ENCODE data around the gene MOG. TPM values are rescaled to one million over a fixed set of nuclear protein-coding genes. Genes with fewer than 3 reads are reported as not detected.

The MOG gene
- total RNA-seq, 1 donor from 2014 or later = 14.7 TPM

DNA sequence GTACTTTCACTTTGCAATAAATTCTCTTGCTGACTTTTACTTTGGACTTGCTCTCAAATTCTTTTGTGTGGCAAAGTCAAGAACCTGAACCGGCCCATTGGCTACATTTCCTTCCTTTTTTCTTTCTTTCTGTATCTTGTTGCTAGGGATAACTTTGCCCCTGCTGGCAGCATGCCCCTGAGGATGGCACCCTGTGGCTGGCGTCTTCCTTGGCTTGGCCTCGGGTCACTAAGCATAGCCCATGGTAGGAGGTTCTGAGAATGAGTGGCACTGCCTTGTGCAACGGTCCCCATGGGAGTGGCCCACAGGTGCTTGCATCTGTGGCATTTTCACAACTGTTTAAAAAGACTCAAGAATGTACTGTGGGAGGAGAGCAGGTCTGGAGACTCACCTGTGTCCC lies 52.3 kb downstream of the MOG start:
- H3K4me3 ChIP-seq = no peak overlapping the region
- no peaks in the 10 kb centered on the region for H3K4me1 ChIP-seq
- H3K27ac ChIP-seq (replicated peaks) = no peak overlapping the region
- peaks cover 16% of the 10 kb centered on the region for H3K27me3 ChIP-seq (ENCODE audit: low read depth)
- H3K9me3 ChIP-seq (replicated peaks) = no peaks in the 10 kb centered on the region
- TF ChIP-seq, protein P1, sequence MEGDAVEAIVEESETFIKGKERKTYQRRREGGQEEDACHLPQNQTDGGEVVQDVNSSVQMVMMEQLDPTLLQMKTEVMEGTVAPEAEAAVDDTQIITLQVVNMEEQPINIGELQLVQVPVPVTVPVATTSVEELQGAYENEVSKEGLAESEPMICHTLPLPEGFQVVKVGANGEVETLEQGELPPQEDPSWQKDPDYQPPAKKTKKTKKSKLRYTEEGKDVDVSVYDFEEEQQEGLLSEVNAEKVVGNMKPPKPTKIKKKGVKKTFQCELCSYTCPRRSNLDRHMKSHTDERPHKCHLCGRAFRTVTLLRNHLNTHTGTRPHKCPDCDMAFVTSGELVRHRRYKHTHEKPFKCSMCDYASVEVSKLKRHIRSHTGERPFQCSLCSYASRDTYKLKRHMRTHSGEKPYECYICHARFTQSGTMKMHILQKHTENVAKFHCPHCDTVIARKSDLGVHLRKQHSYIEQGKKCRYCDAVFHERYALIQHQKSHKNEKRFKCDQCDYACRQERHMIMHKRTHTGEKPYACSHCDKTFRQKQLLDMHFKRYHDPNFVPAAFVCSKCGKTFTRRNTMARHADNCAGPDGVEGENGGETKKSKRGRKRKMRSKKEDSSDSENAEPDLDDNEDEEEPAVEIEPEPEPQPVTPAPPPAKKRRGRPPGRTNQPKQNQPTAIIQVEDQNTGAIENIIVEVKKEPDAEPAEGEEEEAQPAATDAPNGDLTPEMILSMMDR (IDR thresholded peaks at IDR 0.05; ENCODE audit: borderline replicate concordance) = no peak
- no peak for DNase-seq
- no peaks in the 10 kb centered on the region for H3K36me3 ChIP-seq
- intact Hi-C loops (cut with micrococcal nuclease) = loop anchor here (5.0 kb wide), 1 partner anchor 123 kb away; no protein-coding TSS in a partner anchor

GRCh38 chr6:29710281-29710941 lies 53.5 kb downstream of the MOG start:
- intact Hi-C loops (cut with micrococcal nuclease) = no loop called here
- TF ChIP-seq, protein P1 (IDR thresholded peaks at IDR 0.05; ENCODE audit: borderline replicate concordance) = no peak
- Histone ChIP-seq H3K4me3 (no peak overlapping the region), H3K36me3 (no peaks in the 10 kb centered on the region), H3K9me3 (replicated peaks) (no peaks in the 10 kb centered on the region), H3K27me3 (ENCODE audit: low read depth) (peaks cover 16% of the 10 kb centered on the region), H3K27ac (replicated peaks) (no peak overlapping the region), H3K4me1 (no peaks in the 10 kb centered on the region)
- no peak for DNase-seq

- Histone ChIP-seq H3K4me3 (no peak overlapping the region), H3K9me3 (replicated peaks) (no peaks in the 10 kb centered on the region), H3K36me3 (peaks cover 5% of the 10 kb centered on the region), H3K27me3 (ENCODE audit: low read depth) (no peaks in the 10 kb centered on the region), H3K4me1 (peaks cover 27% of the 10 kb centered on the region), H3K27ac (replicated peaks) (no peak overlapping the region)
- intact Hi-C loops (cut with micrococcal nuclease) = no loop called here
- TF ChIP-seq, protein P1 (IDR thresholded peaks at IDR 0.05; ENCODE audit: borderline replicate concordance) = no peak
- DNase-seq = no peak
Observed at GRCh38 chr6:29720863-29721262, 64.0 kb downstream of the MOG start.

Other genes with a start within 250 kb of the MOG start
- not detected for gene OR12D1, start 242.2 kb upstream of the MOG start, total RNA-seq
- not detected for gene OR10C1, start 217.8 kb upstream of the MOG start, total RNA-seq
- gene OR11A1, start 200.0 kb upstream of the MOG start, total RNA-seq = not detected
- gene OR2H1, start 199.9 kb upstream of the MOG start, total RNA-seq = not detected
- not detected for gene MAS1L, start 169.1 kb upstream of the MOG start, total RNA-seq
- not detected for gene UBD, start 97.4 kb upstream of the MOG start, total RNA-seq
- not detected for gene OR2H2, start 72.0 kb upstream of the MOG start, total RNA-seq
- 19.3 TPM for gene GABBR1, start 23.9 kb upstream of the MOG start, total RNA-seq
- not detected for gene ZFP57, start 24.1 kb downstream of the MOG start, total RNA-seq
- 29.4 TPM for gene HLA-F, start 66.3 kb downstream of the MOG start, total RNA-seq
- gene HLA-G, start 170.7 kb downstream of the MOG start, total RNA-seq = not detected

Data from left ventricle myocardium inferior (tissue), 1 donor.